GM18858 (cell line): ENCODE data around the gene FADS2.
A peak's percentile ranks its signal among the peaks of the same experiment; 100 is the strongest.

ENCODE experiments used
- ATAC-seq: cut with Tn5 transposase; IDR thresholded peaks from one replicate; pipeline ENCODE4 v1.9.1; 2021; ENCODE audit not compliant: unreplicated experiment

Gene FADS2

GRCh38 chr11:61795876-61796526 is 32.1 kb upstream of the FADS2 start:
- no peak for ATAC-seq

GRCh38 chr11:61797263-61797944 is 30.7 kb upstream of the FADS2 start:
- no peak for ATAC-seq

GRCh38 chr11:61799665-61800284 is 28.3 kb upstream of the FADS2 start:
- ATAC-seq, result no peak

GRCh38 chr11:61800331-61801281 is 27.5 kb upstream of the FADS2 start:
- no peak for ATAC-seq

- no peak for ATAC-seq
Measured at GRCh38 chr11:61802605-61803004, 25.5 kb upstream of the FADS2 start.

- ATAC-seq, result no peak
Measured at GRCh38 chr11:61803889-61804647, 24.0 kb upstream of the FADS2 start.

GRCh38 chr11:61805146-61805545 is 23.0 kb upstream of the FADS2 start:
- ATAC-seq, result no peak

GRCh38 chr11:61806785-61807184 is 21.3 kb upstream of the FADS2 start:
- no peak for ATAC-seq

GRCh38 chr11:61810671-61811175 is 17.4 kb upstream of the FADS2 start:
- no peak for ATAC-seq

- ATAC-seq, result no peak
Measured at GRCh38 chr11:61811831-61812230, 16.3 kb upstream of the FADS2 start.

GRCh38 chr11:61812736-61813411 is 15.2 kb upstream of the FADS2 start:
- ATAC-seq, result no peak

- ATAC-seq, result no peak
Measured at GRCh38 chr11:61814247-61814957, 13.7 kb upstream of the FADS2 start.

GRCh38 chr11:61814958-61815789 is 12.9 kb upstream of the FADS2 start:
- peak; percentile 55 for ATAC-seq

- ATAC-seq, result peak; percentile 3
Measured at GRCh38 chr11:61815790-61816735, 12.0 kb upstream of the FADS2 start.

GRCh38 chr11:61816736-61817455 is 11.2 kb upstream of the FADS2 start, which contains the start of gene FADS1:
TSS of gene FADS1 (minus strand) at chr11:61817003. CDS start at chr11:61816929, 74 bp downstream.
- peak; percentile 37 for ATAC-seq

GRCh38 chr11:61817471-61818202 is 10.5 kb upstream of the FADS2 start:
- ATAC-seq, result no peak
